NCI-H1105 (cell line): ENCODE measurements around the gene TBC1D20.
"Not testable (repeated sequence)": the region's sequence is repeated elsewhere in the genome, so short reads cannot be mapped to it uniquely, and the experiment has no call there.

Experiments
- DNase-seq: peaks from one replicate; lab custom pipeline; 2025; lab: John Stamatoyannopoulos, UW

The TBC1D20 gene

DNA sequence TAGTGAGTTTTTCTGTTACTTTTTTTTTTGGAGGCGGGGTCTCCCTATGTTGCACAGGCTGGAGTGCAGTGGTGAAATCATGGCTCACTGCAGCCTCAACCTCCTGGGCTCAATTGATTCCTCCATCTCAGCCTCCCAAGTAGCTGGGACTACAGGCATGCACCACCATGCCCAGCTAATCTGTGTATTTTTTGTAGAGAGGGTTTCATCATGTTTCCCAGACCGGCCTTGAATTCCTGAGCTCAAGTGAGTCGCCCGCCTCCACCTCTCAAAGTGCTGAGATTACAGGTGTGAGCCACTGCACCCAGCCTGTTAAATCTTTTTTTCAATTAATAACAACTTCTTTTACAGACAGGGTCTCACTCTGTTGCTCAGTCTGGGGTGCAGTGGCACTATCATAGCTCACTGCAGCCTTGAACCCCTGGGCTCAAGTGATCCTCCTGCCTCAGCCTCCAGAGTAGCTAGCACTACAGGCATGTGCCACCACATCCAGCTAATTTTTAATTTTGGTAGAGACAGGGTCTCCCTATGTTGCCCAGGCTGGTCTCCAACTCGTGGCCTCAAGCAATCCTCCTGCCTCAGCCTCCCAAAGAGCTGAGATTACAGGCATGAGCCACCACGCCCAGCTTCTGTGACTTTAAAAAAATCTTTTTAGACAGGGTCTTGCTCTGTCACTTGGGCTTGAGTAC lies 14.4 kb upstream of the TBC1D20 start:
- not testable (repeated sequence) for DNase-seq

DNA sequence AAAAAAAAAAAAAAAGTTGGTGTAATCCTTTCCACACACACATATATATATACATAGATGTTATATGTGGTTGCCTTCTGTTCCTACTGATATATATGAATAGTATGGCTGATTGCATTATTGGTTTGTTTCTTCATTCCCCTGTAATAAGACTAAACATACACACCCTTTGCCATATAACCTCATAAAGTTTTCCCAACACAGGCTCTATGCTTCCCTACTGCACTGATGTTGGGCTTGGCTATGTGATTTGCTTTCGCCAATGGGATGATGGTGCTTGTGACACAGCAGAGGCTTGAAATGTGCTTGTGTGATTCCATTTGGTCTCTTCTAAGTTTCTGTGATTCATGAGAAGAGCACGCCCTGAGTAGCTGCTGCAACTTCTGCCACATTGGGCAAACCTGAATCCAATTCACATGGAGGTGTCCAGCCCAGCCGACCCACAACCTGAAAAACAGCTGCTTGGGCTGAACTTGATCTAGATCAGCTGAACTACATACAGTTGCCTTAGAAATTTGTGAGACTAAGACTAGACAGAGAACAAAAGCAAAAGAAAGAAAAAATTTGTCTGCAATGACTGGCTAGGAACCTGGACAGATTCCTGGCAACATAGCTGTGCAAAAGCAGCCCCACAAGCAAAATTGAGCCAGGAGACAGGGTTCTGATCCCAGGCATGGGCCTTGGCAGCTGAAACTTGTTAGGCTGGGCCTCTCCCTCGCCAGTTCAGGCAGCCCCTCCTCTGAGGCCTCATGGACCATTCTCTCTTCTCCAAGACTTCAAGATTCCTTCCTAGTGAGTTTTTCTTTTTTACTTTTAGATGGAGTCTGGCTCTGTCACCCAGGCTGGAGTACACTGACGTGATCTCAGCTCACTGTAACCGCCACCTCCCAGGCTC lies 13.4 kb upstream of the TBC1D20 start:
- DNase-seq = no peak

DNA sequence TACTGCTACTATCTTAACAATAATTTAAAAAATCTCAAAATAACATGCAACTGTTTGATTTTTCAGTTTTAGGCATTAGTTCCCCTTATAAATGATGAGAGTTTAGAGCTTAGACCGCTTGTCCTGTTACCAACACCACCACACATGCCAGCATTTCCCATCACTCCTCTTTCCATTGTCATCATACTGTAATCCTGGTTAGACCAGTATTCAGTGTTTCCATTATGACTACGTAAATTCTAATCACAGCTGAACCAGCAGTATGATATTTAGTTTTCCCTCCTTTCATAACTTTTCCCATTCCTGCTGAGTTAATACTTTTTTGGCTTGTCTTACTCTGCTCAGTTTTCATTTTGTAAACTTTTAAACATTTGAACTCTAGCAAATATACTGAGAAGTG lies 12.2 kb upstream of the TBC1D20 start:
- DNase-seq = no peak

DNA sequence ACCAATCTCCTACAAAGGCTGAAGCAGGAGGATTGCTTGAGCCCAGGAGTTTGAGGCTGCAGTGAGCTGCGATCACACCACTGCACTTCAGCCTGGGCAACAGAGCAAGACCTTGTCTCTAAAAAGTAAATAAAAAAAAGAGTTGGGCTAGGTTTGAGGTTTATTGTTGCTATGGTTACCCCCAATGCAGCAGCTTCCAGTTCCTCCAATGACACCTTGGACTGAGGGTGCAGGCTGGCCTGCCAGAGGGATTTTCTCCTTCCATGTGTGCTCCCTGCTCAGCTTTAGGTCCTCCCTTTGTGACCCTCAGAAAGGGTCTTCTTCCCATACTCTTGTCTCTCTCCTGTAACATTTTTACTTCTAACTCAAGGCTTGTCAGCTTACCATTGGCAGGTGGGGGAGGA lies 10.6 kb upstream of the TBC1D20 start:
- no peak for DNase-seq

DNA sequence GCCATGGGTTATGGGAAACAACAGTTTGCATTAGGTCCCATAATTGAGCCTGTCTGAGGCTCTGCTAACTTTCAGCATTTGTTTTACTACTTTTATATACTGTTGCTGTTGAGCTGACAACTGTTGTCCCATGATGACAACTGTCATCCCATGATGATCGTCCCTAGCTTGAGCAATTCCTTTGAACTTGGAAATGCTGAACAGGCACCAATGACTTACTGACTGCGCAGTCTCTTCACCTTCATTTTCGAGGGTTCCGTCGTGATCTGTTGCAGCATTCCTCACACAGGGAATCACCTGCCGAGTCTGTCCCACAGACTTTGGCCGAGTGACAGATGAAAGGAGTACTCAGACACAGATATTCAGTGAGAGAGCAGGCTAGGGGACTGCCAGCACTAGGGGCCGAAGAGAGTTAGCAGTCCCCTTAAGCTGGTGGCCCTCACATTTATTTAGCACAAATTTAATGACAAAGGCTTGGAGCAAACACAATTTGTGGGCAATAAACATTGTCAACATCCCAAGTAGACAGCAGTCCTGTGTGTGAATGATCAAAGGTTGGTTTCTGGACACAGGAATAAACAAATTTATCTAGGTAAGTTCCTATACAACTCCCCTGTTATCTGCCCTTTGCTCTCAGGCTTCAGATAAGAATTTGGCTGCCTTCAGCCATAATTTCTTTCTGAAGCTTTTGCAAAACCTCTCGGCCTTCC lies 10.0 kb upstream of the TBC1D20 start:
- DNase-seq = no peak

DNA sequence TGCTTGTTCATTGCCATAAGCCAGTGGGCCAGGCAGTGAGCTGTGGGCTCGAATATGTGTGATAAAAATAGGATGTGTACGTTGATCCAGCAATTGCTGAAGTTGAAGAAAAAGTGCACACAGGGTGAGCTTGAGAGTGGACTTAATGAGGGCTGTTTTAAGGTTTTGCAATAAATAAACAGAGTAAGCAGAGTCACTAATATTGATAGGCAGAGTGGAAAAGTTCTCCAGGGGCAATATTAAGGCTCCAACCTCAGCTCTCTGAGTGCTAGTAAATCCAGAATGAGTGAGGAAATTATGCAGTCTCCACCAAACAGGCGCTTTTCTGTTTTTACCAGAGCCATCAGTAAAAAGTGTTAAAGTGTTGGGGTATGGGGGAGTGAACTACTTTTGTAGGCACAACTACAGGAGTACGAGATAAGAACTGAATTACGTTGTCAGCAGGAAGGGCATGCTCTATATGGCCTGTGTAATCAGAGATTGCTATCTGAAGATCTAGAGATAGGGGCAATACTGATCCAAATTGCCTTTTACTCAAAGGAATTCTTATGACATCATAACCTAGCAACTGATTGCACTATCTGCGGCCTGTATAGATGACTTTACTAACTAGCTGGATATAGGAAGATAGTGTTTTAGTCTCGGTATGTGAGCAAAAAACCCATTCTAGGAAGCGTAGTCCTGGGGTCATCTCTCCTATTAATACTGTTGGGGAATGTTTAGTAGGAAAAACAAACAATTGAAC lies 7.6 kb upstream of the TBC1D20 start:
- no peak for DNase-seq

DNA sequence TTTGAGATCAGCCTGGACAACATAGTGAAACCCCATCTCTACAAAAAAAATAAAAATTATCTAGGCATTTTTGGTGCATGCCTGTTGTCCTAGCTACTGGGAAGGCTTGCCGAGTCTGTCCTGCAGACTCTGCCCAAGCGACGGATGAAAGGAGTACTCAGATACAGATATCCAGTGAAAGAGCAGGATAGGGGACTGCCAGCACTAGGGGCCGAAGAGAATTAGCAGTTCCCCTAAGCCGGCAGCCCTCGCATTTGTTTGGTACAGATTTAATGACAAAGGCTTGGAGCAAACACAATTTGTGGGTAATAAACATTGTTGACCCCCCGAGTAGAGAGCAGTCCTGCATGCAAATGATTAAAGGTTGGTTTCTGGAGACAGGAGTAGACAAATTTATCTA lies 5.4 kb upstream of the TBC1D20 start:
- DNase-seq = no peak

DNA sequence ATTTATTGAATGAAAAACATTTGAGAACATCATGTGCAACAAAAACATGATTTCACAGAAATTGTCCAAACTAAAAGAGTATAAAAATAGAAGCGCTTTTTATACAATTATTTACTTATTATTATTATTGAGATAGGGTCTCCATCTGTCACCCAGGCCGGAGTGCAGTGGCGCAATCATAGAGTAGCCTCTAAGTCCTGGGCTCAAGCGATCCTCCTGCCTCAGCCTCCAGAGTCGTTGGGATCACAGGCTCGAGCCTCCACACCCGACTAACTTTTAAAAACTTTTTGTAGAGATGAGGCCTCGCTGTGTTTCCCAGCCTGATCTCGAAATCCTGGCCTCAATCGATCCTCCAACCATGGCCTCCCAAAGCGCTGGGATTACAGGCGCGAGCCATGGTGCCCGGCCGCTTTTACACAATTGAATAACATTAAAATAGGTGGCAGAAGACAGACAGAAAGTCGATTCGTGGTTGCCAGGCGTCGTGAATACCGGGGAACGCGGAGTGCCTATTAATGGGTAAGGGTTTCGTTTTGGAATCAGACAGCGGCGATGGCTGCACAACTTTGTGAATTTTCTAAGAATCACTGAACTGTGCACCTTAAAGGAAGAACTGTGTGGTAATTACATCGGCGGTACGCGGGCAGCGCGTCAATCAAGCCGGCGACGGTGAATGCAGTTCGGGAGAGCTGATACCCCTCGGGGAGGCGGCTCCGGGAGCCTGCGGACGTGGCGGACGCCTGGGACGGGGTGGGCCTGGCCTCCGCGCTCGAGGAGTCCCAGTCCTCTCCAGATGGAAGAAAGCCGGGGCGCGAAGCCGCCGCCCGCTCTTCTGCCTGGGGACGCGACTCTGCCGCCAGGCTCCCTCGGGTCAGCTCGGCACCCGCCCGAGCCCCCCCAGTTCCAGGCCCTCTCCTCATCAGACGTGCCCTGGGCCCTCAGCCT lies 807 bp downstream of the TBC1D20 start:
- DNase-seq = peak; percentile 24

DNA sequence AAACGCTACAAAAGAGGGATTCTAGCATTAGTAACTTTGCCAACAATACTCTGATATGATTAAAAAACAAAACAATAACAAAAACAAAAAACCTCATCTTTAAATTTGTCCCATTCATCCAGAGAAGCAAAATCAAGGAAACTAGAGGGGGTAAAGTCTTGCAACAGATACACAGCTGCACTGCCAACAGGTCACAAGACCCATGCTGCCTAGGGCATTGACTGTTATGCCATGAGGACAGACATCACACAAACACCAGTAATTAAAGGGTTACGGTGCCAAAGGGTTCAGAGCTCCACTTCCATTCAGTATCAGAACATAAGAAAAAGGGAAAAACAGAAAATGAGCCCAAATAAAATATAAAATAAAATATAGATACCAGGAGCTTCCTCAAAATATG lies 1.6 kb downstream of the TBC1D20 start:
- DNase-seq = no peak

DNA sequence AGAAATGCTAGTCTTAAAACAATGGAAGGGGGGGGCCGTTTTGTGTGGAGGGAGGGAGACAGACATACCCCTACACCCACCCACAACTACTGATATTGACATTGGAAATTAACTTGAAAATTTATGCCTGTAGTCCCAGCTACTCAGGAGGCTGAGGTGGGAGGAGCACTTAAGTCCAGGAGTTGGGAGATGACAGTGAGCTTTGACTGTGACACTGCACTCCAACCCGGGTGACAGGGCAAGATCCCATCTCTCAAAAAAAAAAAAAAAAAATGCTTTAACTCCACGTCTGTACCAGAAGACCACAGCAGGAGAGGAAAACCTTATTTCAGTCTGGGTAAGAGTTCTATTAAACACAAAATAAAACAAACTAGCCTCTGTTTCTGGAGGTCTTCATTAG lies 2.2 kb downstream of the TBC1D20 start:
- DNase-seq = no peak

DNA sequence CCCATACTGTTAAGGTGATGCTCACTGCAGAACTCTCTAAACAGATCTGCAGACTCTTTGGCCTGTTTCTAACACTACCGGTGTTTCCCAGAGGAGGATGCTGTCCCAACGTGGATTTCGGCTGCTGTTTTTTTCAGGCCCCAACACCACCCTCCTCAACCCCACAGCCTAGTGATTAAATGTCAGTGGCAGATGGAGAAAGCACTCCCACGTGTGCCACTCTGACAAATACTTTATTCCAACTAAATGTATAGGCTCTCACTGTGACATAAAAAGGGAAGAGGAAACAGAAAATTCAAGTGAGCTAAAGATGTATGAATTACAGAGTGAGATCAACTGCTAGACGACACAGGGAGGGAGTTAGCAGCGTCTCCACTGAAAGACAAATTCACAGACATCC lies 3.6 kb downstream of the TBC1D20 start:
- DNase-seq = no peak

DNA sequence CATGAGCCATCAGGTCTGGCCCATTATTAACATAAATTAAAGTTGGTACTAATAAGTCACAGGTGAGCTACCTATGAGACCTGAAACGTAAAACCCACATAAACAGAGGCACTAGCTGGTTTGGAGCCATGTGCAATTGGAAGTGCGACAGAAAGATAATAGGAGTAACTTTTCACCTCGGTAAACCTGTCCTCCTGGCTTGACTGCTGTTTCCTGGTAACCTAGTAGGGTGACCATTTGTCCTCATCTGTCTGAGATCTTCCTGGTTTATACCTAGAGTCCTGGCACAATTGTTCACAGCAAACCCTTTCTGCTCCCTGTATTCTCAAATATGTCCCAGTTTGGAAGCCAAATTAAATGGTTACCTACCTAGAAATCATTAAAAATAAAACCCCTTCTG lies 7.4 kb downstream of the TBC1D20 start:
- DNase-seq = no peak

DNA sequence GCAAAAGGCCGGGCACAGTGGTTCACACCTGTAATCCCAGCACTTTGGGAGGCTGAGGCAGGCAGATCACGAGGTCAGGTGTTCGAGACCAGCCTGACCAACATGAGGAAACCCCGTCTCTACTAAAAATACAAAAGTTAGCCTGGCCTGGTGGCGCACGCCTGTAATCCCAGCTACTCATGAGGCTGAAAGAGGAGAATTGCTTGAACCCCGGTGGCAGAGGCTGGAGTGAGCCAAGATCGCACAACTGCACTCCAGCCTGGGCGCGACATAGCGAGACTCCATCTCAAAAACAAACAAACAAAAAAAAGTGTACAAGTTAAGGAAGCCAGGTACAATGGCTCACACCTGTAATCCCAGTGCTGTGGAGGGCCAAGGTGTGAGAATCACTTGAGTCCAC lies 10.3 kb downstream of the TBC1D20 start:
- not testable (repeated sequence) for DNase-seq

DNA sequence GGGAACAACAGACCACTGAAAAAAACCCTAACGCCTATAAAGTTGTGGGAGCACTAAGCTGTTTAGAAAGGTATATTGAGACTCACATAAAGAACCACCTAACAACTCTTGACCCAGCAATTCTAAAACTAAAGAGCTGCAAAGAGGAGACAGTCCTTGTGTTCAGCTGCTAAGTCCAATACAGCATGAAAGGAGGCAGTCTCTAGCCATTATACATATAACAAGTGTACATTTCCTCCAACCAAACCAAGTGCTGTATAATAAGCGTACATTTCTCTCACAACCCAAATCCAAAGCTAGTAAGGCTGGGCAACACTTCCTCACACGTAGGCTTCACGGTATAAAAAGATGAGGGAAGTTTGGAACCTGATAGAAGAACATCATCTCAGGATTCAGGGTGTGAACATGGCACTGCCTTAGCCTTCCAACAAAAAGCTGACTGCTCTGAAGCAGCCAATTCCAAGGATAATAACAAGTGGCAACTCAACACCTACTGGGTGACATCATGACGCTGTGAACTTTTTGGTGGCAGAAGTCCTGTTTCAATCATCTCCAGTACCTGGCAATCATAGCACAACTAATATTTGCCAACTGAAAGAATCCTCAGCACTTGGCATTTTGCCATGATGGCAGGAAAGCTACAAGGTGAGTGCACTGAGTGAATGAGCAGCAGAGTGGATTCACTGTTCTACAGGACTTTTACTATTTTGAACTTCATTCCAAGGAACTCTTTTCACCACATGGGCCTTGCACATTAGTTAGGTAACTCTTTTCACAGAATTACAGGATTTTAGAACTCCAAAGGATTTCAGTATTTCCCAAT lies 16.6 kb downstream of the TBC1D20 start:
- no peak for DNase-seq

DNA sequence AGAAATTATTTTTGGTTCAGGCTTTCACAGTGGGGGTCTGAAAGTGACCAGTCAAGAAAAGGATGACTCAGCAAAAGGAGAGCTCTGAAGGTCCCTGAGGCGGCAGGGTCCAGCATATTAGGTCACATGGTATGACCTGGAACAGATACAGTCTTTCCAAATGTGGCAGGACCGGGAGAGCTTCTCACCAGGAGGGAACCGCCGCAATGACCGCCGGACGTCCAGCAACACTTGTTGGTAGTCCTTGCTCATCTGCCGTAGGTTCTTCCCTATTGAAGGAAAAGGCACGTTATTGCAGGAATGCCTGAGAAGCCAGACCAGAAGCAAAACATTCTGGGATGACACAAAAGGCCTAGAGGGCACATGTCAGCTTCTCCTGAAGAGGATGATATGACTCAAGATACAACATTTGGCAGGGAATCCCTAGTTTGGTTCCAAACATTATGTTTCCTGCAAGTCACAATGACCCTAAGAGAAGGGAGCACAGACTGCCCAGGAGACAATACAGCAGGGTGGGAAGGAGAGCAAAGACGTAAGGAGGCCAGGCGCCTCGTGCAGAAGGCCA lies 17.4 kb downstream of the TBC1D20 start:
- no peak for DNase-seq

DNA sequence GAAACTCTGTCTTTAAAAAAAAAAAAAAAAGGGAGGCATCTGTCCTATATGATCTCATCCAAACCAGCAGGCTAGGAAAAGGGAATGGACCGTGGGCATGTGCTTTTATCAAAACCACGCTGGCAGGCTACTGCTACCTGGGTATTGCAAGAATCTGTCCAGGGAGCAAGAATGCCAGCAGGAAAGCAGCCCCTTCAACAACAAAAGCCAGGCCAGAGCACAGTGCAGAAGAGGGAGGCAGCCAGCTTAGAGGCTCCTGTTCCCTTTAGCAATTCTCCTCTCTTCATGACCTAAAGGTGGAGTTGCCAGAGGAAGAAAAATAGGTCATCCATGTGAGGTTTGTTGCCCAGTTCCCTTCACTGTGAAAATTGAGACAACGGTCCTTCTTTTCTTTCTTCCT lies 18.2 kb downstream of the TBC1D20 start:
- DNase-seq = no peak

DNA sequence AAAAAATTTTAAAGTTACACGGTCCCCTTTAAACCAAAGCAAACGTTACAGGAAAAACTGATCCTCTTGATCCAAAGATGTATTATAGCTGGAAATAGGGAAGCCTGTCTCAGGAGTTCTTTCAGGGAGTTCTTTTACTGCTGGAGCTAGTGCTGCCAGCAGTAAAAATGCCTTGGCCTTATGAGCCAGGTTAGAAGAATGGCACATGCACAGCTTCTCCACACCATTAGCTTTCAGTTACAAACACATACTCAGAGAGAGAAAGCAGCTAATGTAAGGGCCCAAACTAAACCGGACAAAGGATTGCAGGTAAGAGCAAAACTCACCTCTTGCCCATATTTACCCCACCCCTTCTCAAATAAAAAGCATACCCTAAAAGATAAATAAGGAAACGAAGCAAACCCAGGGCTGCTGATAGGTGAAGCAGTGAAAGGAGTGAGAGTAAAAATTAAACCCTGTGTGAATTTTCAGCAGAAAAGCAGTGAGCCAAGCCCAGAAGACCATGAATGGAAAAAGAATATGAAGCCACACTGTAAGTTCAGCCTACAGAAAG lies 19.0 kb downstream of the TBC1D20 start:
- DNase-seq = no peak

DNA sequence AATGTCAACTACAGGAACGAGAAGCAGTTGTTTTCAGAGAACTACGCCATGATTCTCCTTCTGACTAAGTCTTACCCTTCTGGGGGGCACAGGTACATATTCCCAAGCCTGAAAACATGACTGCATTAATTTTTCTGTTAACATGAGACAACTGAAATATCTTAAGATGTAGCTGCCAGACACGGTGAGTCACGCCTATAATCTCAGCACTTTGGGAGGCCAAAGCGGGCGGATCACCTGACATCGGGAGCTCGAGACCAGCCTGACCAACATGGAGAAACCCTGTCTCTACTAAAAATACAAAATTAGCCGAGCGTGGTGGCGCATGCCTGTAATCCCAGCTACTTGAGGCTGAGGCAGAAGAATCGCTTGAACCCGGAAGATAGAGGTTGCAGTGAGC lies 21.7 kb downstream of the TBC1D20 start:
- DNase-seq = no peak

DNA sequence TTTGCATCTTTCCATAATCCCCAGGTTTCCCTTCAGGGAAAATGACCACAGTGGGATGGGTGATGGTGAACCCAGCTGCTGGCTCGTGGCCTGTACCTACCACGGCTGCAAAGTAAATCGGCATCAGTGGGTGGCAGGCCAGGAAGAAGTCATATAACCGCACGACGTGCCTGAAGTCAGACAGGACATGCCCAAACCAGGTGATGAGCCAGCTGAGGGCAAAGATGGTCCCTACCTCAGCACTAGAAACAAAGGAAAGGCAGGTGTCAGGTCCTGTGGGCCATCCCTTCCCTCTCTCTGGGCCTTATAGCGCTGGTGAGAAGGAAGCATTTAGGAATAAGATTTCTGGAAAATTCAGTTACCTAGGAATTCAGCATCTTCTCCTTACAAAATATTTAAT lies 22.2 kb downstream of the TBC1D20 start:
- DNase-seq = no peak
